HG03558 (cell line): ENCODE measurements around the gene AMIGO3.
"Not testable (repeated sequence)": the region's sequence is repeated elsewhere in the genome, so short reads cannot be mapped to it uniquely, and the experiment has no call there.

Experiments
- ATAC-seq: cut with Tn5 transposase; IDR thresholded peaks from one replicate; pipeline ENCODE4 v1.9.1; 2021; ENCODE audit warnings: moderate number of reproducible peaks; ENCODE audit not compliant: unreplicated experiment; ENCODE audit errors: extremely low read depth

Gene AMIGO3

DNA sequence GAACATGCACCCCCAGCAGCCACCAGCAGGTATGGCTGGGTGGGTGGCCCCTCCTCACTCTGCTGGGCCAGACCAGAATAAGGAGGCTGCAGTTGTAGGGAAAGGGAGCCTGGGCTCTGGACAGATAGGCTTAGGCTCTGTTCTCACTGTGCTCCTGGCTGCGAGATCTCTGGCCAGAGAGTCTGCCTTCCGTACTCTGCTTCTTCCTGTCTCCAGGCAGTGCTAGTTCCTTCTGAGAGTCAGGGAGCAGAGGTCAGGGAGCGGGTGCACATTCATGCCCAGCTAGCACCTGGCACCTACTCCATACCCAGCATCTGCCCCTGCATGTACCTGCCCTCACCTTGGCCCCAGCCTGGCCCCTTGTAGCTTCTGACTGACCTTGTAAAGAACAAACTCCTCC is 28.0 kb downstream of the AMIGO3 start:
- not testable (repeated sequence) for ATAC-seq

DNA sequence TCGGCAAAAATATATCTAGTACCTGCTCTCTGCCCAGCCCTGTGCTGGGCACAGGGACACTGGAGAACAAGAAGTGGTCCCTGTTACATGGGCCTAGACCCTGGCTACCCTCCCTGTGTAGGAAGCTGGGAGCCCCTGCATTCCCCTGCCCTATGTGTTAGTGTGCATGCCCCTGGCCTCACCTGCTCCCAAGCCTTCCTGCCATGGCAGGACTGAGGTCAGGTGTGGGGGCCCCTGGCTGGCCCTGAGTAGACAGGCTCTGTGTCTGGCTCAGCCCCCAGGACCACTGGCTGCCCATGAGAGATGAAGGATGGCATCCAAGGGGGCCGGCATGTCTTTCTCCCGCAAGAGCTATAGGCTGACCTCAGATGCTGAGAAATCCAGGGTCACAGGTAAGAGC is 28.6 kb downstream of the AMIGO3 start:
- ATAC-seq, result not testable (repeated sequence)

DNA sequence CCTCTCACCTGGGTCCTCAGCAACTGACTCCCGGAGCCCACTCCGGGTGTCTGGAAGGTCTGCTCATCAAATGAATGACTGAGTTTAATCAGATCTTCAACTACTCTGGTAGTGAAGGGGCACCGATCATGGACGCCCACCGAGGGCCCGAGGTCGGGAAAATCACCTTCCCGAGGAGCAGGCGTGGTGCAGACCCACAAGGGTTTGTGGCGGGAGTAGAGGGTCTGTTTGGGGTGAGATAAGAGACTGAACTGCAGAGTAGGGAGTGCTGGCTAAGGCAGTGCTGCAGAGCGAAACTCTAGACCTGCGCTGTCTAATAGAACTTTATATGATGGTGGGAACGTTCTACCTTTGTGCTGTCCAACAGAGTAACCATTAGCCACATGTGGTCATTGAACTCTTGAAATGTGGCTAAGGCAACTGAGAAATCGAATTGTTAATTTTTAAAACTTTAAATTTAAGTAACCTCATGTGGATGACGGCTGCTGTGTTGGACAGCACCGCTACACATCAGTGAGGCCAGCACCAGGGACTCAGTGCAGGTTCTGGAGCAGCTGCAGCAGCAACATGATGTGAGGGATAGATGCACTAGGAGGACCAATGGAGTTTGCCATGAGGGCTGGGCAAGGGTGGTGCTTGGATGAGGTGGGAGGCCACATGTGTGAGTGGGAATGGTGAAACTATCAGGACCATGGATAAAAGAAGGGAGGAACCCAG is 29.4 kb downstream of the AMIGO3 start:
- ATAC-seq, result not testable (repeated sequence)

DNA sequence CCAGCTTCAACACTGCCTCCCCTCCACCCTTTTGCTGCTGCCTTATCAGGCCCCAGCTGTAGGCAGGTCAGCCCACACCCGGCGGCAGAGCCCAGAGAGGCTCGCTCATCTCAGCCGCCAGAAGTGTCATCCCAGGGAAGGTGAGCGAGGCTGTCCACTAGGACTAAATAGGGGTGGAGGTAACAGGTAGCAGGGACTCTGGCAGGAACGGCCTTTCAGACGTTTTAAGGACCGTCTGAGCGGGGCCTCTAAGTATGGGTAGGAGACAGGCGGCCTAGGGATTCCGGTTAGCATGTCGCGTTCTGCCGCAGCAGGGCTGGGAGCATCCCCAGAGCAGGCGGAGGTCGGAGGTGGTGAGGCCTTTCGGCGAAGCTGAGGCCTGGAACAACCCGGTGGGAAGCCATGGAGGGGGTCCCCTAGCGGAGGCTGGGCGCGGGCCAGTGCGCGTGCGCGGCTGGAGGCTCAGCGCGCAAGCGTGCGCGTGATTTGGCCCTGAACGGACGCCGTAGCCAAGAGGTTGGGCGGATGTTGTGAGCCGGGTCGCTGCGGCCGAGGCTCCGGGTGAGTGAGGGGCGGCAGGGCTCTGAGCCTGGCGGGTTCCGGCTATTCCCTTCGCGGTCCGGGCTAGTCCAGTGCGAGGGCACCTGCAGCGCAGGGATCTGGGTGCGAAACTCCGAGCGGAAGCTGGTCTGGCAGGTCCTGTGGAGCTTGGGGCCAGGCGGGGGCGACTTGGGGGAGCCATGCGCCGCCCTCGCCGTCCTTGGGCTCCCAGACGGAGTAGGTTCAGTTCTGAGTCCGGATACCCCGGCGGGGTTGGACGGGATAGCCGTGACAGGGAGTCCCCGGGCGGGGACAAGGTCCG is 30.2 kb downstream of the AMIGO3 start, which contains the start of the genes MST1 and RNF123:
TSS of gene MST1 (minus strand) at position 429 of the 862 bp plus-strand sequence. CDS start 783 bp downstream, outside the sequence.
TSS of gene RNF123 (plus strand) at position 512 of the 862 bp plus-strand sequence. CDS start 1,609 bp downstream, outside the sequence.
- no peak for ATAC-seq

DNA sequence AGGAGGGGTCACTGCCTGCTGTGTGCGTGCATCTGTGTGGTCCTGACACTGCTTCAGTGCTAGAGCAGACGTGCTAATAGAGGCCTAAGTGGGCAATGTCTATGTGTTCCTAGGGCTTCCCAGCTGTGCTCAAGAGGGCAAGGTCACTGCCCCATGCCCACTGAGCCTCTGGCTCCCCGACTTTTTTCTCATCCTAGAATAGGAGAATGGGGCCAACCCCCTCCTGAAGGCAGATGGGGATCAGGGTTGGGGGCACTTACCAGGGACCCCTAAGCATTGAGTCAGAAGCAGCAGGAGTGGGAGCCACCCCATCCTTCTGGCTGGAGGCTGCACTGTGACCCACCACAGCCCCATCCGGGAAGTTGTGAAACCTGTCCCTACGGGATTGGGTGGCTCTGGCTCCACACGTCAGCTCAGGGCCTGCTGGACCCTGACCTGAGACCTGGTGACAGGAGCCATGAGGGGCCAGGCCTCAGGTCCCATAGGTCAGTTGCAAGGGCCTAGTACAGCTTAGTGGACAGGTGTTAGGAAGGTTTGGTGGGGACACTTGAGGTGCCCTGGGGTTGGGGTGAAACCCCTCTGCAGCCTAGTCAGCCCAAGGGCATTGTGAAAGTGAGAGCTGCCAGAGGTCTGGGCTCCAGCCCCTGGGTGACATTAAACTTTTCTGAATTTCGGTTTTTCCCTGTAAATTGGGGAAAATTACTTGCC is 31.0 kb downstream of the AMIGO3 start:
- ATAC-seq, result not testable (repeated sequence)

DNA sequence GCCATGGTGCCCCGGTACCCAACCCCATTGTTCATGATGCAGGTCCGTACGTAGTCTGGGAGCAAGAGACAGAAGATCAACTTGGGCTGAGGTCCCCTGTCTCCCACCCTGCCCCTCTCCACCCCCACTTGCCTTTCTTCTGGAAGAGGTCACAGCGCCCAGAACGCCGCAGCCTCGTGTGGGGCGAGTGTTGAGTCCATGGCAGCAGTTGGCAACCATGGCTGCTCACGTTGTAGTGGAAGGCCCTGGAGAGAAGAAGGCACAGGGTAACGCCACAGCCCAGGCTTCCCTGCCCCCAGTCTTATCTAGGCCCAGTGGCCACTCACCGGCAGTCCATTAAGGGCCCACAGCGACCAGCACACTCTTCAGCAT is 32.1 kb downstream of the AMIGO3 start:
- not testable (repeated sequence) for ATAC-seq

DNA sequence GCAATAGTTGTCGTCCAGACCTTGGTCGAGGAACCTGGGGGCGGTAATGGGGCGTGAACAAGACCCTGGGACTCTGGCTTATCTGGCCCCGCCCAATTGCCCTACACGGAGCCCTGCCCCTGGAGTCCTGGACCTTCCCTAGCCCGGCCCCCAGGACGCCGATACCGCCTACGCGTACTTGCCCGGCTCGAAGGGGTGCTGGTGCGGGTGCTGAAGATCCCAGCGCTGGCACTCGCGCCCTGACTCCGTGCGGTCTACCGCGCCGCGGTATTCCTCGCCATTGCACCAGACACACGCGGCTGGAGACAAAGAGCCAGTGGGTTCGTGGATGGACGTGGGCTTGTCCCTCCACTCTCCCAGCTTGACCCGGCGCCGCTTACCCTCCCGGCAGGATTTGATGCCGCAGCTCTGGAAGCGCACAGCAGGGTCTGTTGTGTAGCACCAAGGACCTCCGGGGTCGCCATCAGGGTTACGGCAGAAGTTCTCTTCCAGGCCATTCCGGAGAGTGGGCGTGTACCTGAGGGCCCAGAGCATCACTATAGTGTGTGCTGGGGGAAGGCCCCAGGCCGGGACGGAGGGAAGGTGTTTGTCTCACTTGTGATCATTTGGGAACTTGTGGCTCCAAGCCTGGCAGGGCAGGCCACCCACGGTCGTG is 32.6 kb downstream of the AMIGO3 start:
- not testable (repeated sequence) for ATAC-seq

DNA sequence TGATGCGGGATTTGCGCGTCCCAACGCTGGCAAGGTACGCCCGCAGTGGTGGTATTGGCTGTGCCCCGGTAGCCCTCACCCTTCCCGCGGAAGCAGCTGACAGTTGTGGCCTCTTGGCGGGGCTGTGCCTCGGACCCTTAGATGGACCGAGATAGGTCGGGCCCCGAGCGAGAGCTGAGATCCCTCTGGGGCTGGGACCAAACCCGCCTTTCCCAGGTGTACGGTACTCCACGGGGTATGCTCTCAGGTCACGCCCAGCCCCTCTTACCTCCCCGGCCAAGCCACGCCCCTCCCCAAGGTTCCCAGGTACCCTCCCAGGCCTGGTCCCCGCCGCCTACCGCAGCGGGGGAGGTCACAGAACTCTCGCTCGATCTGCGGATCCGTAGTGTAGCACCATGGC is 33.1 kb downstream of the AMIGO3 start:
- not testable (repeated sequence) for ATAC-seq

DNA sequence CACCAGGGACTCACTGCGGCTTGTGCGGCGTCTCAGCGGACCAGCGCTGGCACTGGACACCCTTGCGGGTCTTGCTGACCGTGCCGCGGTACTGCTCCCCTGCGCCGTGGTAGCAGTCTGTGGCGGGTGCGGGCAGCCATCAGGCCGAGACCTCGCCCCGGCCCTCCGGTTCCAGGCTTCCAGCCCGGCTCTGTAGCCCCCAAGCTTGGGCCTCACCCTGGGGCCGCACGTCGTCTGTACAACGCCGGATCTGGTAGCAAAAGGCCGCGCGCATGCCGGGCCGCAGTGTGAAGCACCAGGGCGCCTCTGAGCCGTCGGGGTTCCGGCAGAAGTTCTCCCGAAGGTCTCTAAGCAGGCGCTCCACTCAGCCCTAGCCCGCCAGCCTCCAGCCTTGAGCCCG is 33.6 kb downstream of the AMIGO3 start:
- ATAC-seq, result not testable (repeated sequence)

DNA sequence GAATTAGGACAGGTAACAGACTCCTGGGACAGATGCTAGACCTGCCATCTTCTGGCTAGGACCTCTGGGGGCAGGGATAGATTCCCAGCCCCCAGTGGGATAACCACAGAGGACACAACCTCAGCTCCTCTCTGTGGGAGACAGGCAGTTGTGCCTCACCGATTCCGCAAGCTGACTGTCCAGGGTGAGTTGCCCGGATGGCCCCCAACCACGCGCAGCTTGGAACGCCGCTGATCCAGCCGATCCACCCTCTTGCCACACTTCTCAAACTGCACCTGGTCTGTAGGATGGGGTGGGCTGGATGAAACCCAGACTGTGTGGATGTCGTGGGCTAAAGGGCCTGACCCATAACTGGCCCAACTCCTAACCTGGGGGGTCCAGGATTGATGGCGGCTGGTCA is 34.4 kb downstream of the AMIGO3 start:
- not testable (repeated sequence) for ATAC-seq

DNA sequence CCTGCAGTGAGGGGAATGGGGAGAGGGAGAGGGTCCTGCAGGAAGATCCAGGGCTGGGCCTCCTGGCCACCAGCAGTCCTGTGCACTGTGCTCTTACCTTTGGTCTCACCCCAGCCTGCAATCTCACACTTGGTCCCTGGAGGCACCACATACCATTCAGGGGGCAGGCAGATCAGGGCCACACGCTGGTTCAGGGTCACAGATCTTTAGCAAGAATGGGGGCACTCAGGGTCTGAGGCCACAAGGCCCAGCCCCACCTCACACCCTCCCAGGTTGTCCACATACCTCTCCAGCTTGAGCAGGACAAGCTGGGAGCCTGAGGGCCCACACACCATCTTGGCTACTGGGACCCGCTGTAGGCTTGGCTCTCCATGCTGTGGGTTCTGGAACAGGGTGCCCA is 35.0 kb downstream of the AMIGO3 start:
- ATAC-seq, result not testable (repeated sequence)

DNA sequence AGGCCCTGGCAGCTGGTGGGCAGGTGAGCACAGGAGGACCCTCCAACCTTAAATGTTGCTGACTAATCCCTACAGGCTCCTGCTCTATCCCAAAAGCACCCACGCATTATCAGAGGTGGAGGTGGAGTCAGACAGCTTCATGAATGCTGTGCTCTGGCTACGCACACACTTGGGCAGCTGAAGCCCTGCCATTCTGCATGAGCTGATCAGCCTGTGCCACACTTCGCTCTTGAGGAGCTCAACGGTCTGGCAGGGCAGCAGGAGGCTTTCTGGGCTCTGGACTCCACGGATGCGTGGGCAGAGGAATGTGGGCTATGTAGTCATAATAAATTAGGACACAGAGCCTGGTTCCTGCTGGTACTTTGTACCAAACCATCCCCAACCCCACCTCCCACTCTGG is 36.3 kb downstream of the AMIGO3 start:
- ATAC-seq, result no peak

DNA sequence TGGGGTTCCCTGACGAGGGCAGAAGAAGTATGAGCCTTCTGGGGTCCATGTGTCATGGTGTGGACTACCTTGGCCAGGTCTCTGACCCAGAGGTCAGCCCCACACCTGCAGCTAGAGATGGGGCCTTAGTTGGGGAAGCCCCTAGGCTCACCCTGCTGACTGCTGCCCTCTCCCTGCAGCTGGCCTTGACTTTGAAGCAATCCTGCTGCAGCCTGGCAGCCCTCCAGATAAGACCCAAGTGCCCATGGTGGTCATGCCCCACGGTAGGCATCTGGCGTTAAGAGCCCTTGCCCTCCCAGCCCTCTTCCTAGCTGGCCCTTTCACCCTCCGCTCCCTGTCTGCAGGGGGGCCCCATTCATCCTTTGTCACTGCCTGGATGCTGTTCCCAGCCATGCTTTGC is 37.9 kb downstream of the AMIGO3 start:
- no peak for ATAC-seq

DNA sequence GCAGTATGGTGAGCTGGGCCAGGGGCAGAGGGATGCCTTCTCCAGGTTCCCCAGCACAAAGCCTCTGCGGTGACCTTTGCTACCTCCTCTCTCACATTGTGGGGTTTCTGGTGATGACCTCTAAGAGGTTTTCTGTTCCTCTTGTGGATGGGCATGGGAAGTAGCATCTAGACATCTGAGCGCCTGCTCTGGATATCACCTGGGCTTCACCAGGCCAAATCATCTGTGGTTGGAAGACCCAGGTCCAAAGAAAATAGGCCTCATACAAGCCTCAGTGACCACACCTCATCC is 38.3 kb downstream of the AMIGO3 start:
- ATAC-seq, result no peak

DNA sequence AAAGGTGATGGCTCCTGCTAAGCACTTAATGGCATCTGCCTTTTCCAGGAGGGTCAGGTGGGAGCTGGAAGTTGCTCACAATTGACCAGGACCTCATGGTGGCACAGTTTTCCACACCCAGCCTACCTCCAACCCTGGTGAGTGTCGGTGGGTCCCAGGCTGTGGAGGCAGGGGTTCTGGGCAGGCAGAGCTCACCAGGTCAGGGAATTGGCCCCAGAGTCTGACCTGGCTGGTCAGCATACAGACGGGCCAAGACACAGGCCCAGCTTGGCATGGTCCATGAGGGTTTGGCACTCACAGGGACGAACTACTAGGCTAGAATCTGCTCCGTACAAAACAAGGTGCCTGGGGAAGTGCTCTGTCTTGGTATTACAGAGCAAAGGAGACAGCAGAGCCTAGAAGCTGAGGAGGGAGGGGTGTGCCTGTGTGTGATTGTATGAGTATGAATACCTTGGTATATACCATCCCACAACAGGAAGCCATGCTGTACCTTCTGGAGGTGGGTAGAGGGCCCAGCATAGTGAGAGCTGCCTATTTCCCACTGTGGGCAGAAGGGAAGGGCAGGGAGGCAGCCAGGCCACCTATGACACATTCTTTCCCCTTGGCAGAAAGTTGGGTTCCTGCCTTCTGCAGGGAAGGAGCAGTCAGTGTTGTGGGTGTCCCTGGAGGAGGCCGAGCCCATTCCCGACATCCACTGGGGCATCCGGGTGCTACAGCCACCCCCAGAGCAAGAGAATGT is 38.8 kb downstream of the AMIGO3 start:
- no peak for ATAC-seq

DNA sequence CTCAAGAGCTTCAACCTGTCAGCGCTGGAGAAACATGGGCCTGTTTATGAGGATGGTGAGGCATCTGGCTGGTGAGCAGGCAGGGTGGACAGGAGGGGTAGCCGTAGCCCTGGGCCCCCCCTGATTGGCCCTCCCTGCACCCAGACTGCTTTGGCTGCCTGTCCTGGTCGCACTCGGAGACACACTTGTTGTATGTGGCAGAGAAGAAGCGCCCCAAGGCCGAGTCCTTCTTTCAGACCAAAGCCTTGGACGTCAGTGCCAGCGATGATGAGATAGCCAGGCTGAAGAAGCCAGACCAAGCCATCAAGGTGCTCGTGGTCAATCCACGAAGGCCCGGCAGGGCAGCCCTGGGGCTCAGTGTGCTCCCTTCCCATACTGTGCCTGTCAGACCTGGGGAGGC is 43.6 kb downstream of the AMIGO3 start:
- ATAC-seq, result no peak

DNA sequence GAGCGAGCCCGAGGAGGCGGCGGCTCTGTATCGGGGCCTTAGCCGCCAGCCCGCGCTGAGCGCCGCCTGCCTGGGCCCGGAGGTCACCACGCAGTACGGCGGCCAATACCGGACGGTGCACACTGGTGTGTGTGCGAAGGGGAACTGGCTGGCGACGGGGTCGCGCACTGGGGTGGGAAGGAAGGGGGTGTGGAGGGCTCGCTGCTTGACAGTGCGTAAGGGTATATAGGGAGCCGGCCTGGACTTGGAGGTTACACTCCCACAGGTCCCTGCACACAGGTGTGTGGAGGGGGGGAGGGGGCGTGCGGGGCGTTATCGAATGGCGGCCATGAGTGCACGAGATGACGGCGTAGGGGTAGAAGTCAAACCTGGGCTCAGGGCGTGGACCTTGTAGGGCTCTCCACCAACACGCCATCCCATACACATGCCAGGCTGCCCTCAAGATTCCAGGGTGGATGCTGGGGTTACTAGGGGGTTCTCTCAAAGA is 44.9 kb downstream of the AMIGO3 start:
- ATAC-seq, result peak; percentile 12

DNA sequence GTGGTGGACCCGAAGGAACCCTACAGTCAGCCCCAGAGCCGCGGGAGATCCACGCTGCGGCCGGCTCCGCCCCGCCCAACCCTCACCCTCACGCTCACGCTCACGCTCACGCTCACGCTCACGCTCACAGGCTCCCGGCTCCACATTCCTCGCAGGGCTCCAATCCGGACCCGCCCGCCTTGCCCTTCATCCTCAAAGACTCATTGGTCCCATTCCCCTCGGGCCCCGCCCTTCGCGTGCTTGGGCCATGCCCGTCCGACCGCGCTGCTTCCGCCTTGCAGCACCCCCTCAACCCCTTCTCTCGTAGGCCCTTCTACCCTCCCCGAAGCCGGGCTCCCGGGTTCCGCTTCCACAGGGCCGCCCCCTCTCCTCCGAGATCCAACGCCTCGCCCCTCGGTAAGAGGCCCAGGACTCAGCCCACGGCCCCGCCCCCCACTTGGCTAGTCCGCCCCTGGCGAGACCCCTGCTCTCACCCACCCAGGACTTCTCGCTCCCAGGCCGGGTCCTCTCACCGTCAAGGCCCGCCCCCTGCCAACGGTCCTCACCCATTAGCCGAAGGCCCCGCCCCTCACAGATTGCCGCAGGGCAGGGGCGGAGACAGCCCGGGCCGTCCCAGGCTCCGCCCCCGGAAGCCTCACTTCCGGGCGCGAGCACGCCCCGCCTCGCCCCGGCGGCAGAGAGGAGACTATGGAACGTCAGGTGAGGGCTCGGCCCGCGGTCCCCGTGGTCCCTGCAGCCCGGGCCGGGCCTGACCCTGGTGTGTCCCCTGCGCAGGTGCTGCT is 45.6 kb downstream of the AMIGO3 start, which contains the start of gene APEH:
TSS of gene APEH (plus strand) at position 637 of the 782 bp plus-strand sequence. CDS start at position 688, 51 bp downstream.
- peak; percentile 48 for ATAC-seq
